ENCODE data around the gene GHDC.
"Not testable (repeated sequence)": the region's sequence is repeated elsewhere in the genome, so short reads cannot be mapped to it uniquely, and the experiment has no call there.

Gene GHDC

DNA sequence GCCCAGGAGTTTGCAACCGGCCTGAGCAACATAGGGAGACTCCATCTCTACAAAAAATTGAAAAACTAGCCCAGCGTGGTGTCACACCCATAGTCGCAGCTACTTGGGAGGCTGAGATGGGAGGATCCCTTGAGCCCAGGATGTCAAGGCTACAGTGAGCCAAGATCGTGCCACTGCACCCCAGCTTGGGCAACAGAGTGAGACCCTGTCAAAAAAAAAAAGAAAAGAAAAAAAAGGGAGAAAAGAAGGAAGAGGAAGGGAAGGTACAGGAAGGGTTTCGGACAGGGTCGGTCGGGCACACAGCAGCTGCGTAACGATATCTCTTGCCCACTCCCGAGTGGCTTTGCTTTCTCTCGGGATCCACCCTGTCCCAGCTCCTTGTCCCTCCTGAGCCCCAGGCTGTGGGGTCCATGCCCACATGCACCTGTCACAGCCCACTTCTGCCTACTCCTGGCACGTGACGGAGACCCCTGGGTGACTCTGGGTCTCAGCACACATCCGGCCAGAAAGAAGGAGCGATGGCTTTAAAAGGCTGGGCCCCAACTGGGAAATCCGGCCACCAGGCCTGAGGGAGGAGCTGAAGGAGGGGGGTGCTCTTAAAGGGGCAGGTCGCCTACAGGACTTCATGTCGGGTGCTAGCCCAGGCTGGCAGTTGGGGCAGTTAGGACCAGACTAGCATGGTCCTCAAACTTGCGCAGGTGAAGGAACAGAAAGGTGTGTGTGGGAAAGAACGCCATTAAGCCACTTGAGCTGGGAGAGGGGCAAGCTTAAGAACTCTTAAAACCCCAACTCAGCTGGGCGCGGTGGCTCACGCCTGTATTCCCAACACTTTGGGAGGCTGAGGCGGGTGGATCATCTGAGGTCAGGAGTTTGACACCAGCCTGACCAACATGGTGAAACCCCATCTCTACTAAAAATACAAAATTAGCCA lies at the start of gene GHDC:
TSS of gene GHDC (minus strand) at position 526 of the 931 bp plus-strand sequence. CDS start 913 bp downstream, outside the sequence.
- H3K4me3 ChIP-seq (ENCODE audit: low read depth, low read length): peak within 1 kb of the TSS; percentile 56
- no peak for TF ChIP-seq CTCF (IDR thresholded peaks at IDR 0.05; ENCODE audit: borderline replicate concordance, insufficient read depth, low read depth, low read length)

- no peak for TF ChIP-seq CTCF (IDR thresholded peaks at IDR 0.05; ENCODE audit: borderline replicate concordance, insufficient read depth, low read depth, low read length)
- no peak overlapping the region for H3K4me3 ChIP-seq (ENCODE audit: low read depth, low read length)
Observed at GRCh38 chr17:42243493-42243982, 49.2 kb upstream of the GHDC start.

- TF ChIP-seq CTCF (IDR thresholded peaks at IDR 0.05; ENCODE audit: borderline replicate concordance, insufficient read depth, low read depth, low read length): no peak
- no peak overlapping the region for H3K4me3 ChIP-seq (ENCODE audit: low read depth, low read length)
Observed at GRCh38 chr17:42241871-42242270, 47.6 kb upstream of the GHDC start.

GRCh38 chr17:42240863-42241262 lies 46.6 kb upstream of the GHDC start:
- not testable (repeated sequence) for H3K4me3 ChIP-seq (ENCODE audit: low read depth, low read length)

DNA sequence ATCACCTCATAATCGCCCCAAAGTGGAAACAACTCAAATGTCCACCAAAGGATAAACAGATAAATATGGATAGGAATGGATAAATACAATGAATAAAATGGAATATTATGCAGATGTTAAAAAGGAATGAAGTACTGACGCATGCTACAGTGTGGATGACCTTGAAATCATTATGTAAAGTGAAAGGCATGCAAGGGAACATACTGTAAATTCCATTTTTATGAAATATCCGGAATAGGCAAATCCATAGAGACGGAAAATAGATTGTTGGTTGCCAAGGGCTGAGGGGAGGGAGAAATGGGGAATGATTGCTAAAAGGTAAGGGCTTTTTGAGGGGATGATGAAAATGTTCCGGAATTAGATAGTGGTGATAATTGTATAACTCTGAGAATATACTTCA lies 45.9 kb upstream of the GHDC start:
- no peak overlapping the region for H3K4me3 ChIP-seq (ENCODE audit: low read depth, low read length)
- no peak for TF ChIP-seq CTCF (IDR thresholded peaks at IDR 0.05; ENCODE audit: borderline replicate concordance, insufficient read depth, low read depth, low read length)

GRCh38 chr17:42239576-42239975 lies 45.3 kb upstream of the GHDC start:
- H3K4me3 ChIP-seq (ENCODE audit: low read depth, low read length): not testable (repeated sequence)

GRCh38 chr17:42236760-42237159 lies 42.5 kb upstream of the GHDC start:
- H3K4me3 ChIP-seq (ENCODE audit: low read depth, low read length): no peak overlapping the region
- TF ChIP-seq CTCF (IDR thresholded peaks at IDR 0.05; ENCODE audit: borderline replicate concordance, insufficient read depth, low read depth, low read length): no peak

DNA sequence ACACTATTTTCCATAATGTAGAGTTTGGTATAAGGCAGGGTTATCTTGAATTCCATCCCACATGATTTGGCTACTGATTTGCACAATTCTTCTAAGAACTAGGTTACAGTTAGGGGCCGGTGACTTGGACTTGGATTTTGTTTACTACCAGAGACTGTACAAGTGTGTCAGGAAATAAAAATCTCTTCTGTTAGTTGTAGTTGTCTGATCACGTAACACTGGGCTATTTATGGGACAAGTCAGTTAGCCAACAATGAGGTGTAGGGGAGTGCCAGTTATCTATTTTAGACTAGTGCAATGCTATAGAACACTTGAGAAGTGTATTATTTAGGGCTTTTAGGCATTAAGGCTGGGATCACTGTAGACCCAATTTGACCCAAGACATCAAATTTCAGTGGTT lies 39.7 kb upstream of the GHDC start:
- no peak for TF ChIP-seq CTCF (IDR thresholded peaks at IDR 0.05; ENCODE audit: borderline replicate concordance, insufficient read depth, low read depth, low read length)
- no peak overlapping the region for H3K4me3 ChIP-seq (ENCODE audit: low read depth, low read length)

Data from GM12875 (cell line).